Ectodermal cell (in vitro differentiated cells): Measurements from ENCODE around the gene WDR18.

Experiments
- H3K27ac ChIP-seq: 2 replicates; pipeline ENCODE4 v1.7.0; 2013; ENCODE audit warnings: mild to moderate bottlenecking, low read depth, low read length; ENCODE audit not compliant: insufficient read depth, poor library complexity, severe bottlenecking
- H3K27me3 ChIP-seq: 2 replicates; pipeline ENCODE4 v1.7.0; 2013; ENCODE audit warnings: mild to moderate bottlenecking, low read length; ENCODE audit not compliant: insufficient read depth, control insufficient read depth, poor library complexity, severe bottlenecking
- H3K36me3 ChIP-seq: one replicate; pipeline ENCODE4 v1.7.0; 2013; ENCODE audit warnings: low read length; ENCODE audit not compliant: control insufficient read depth, insufficient read depth
- H3K4me1 ChIP-seq: one replicate; pipeline ENCODE4 v1.7.0; 2013; ENCODE audit warnings: low read length; ENCODE audit not compliant: control insufficient read depth, insufficient read depth
- H3K4me3 ChIP-seq: 2 replicates; pipeline ENCODE4 v1.7.0; 2013; ENCODE audit warnings: low read depth, low read length, control low read depth; ENCODE audit not compliant: insufficient read depth
- H3K9me3 ChIP-seq: 2 replicates; pipeline ENCODE4 v1.7.0; 2013; ENCODE audit warnings: mild to moderate bottlenecking, low read length, moderate library complexity; ENCODE audit not compliant: control insufficient read depth
- WGBS, 2 experiments: methylation state at CpG; one replicate each; pipeline ENCODE4 v1.1.7; 2013; ENCODE audit warnings: missing lambda C conversion rate in 2 of 2; 5-methylcytosine and 5-hydroxymethylcytosine counted together

WDR18 gene

GRCh38 chr19:942133-942645, 42.0 kb upstream of the WDR18 start:
- WGBS, 2 experiments: 93 to 94% methylated on average over 32 of the region's 32 CpGs
- H3K36me3 ChIP-seq: peaks cover 17% of the 10 kb centered on the region
- no peaks in the 10 kb centered on the region for H3K9me3 ChIP-seq
- no peaks in the 10 kb centered on the region for H3K4me1 ChIP-seq
- H3K4me3 ChIP-seq: no peak overlapping the region
- no peaks in the 10 kb centered on the region for H3K27me3 ChIP-seq
- H3K27ac ChIP-seq: no peak overlapping the region

- Histone ChIP-seq H3K27me3 (no peaks in the 10 kb centered on the region), H3K4me1 (no peaks in the 10 kb centered on the region), H3K9me3 (no peaks in the 10 kb centered on the region), H3K36me3 (peaks cover 14% of the 10 kb centered on the region), H3K27ac (no peak overlapping the region), H3K4me3 (no peak overlapping the region)
- 95 to 96% methylated on average over 17 of the region's 17 CpGs for WGBS, 2 experiments
These were observed 40.5 kb upstream of the WDR18 start for GRCh38 chr19:943551-944170.

- H3K9me3 ChIP-seq: no peaks in the 10 kb centered on the region
- no peak overlapping the region for H3K4me3 ChIP-seq
- peaks cover 13% of the 10 kb centered on the region for H3K36me3 ChIP-seq
- H3K27ac ChIP-seq: no peak overlapping the region
- H3K4me1 ChIP-seq: no peaks in the 10 kb centered on the region
- WGBS, 2 experiments: 95% methylated on average over 27 of the region's 27 CpGs
- no peaks in the 10 kb centered on the region for H3K27me3 ChIP-seq
These were observed 40.0 kb upstream of the WDR18 start for GRCh38 chr19:944171-944567.

GRCh38 chr19:944663-945241, 39.4 kb upstream of the WDR18 start:
- Histone ChIP-seq H3K36me3 (peaks cover 8% of the 10 kb centered on the region), H3K4me1 (no peaks in the 10 kb centered on the region), H3K27me3 (no peaks in the 10 kb centered on the region), H3K27ac (no peak overlapping the region), H3K4me3 (no peak overlapping the region), H3K9me3 (no peaks in the 10 kb centered on the region)
- 92 to 94% methylated on average over 22 of the region's 22 CpGs for WGBS, 2 experiments

- H3K36me3 ChIP-seq: peaks cover 8% of the 10 kb centered on the region
- no peaks in the 10 kb centered on the region for H3K27me3 ChIP-seq
- no peak overlapping the region for H3K4me3 ChIP-seq
- H3K27ac ChIP-seq: no peak overlapping the region
- no peaks in the 10 kb centered on the region for H3K9me3 ChIP-seq
- 94% methylated on average over 36 to 37 of the region's 37 CpGs for WGBS, 2 experiments
- no peaks in the 10 kb centered on the region for H3K4me1 ChIP-seq
These were observed 38.5 kb upstream of the WDR18 start for GRCh38 chr19:945401-946252.

- Histone ChIP-seq H3K4me1 (no peaks in the 10 kb centered on the region), H3K27me3 (no peaks in the 10 kb centered on the region), H3K36me3 (peaks cover 8% of the 10 kb centered on the region), H3K27ac (no peak overlapping the region), H3K4me3 (no peak overlapping the region), H3K9me3 (no peaks in the 10 kb centered on the region)
- 95 to 96% methylated on average over 30 of the region's 30 CpGs for WGBS, 2 experiments
These were observed 36.9 kb upstream of the WDR18 start for GRCh38 chr19:947090-947706.

- Histone ChIP-seq H3K4me3 (no peak overlapping the region), H3K9me3 (no peaks in the 10 kb centered on the region), H3K27me3 (no peaks in the 10 kb centered on the region), H3K4me1 (peaks cover 5% of the 10 kb centered on the region), H3K36me3 (peaks cover 8% of the 10 kb centered on the region), H3K27ac (no peak overlapping the region)
- 91 to 92% methylated on average over 47 of the region's 47 CpGs for WGBS, 2 experiments
These were observed 36.2 kb upstream of the WDR18 start for GRCh38 chr19:947707-948539.

- no peak overlapping the region for H3K4me3 ChIP-seq
- H3K4me1 ChIP-seq: peaks cover 16% of the 10 kb centered on the region
- WGBS, 2 experiments: 96% methylated on average over 25 of the region's 25 CpGs
- H3K27ac ChIP-seq: no peak overlapping the region
- no peaks in the 10 kb centered on the region for H3K27me3 ChIP-seq
- H3K9me3 ChIP-seq: no peaks in the 10 kb centered on the region
- H3K36me3 ChIP-seq: peaks cover 3% of the 10 kb centered on the region
These were observed 35.2 kb upstream of the WDR18 start for GRCh38 chr19:948842-949496.

- Histone ChIP-seq H3K4me3 (no peak overlapping the region), H3K9me3 (no peaks in the 10 kb centered on the region), H3K27me3 (no peaks in the 10 kb centered on the region), H3K36me3 (peaks cover 3% of the 10 kb centered on the region), H3K27ac (no peak overlapping the region), H3K4me1 (peaks cover 31% of the 10 kb centered on the region)
- 91 to 92% methylated on average over 17 of the region's 17 CpGs for WGBS, 2 experiments
These were observed 33.6 kb upstream of the WDR18 start for GRCh38 chr19:950352-951066.
